Lower leg skin (tissue), 3 donors: Measurements from ENCODE around the gene ZNF800.

ENCODE experiments used
- POLR2A ChIP-seq, 2 donors: fragments of 450-650 bp; IDR thresholded peaks; one replicate each; pipeline ENCODE4 v1.6.1; 2016 to 2017; ENCODE audit warnings: antibody characterized with exemption in 2 of 2, mild to moderate bottlenecking in 1 of 2, moderate library complexity in 1 of 2
- TF ChIP-seq, protein P1 (sequence below), 3 donors: fragments of 450-650 bp; IDR thresholded peaks; one replicate each; pipeline ENCODE4 v1.5.1; 2016; ENCODE audit warnings: antibody characterized with exemption in 3 of 3, mild to moderate bottlenecking in 3 of 3, moderate library complexity in 2 of 3

DNA sequence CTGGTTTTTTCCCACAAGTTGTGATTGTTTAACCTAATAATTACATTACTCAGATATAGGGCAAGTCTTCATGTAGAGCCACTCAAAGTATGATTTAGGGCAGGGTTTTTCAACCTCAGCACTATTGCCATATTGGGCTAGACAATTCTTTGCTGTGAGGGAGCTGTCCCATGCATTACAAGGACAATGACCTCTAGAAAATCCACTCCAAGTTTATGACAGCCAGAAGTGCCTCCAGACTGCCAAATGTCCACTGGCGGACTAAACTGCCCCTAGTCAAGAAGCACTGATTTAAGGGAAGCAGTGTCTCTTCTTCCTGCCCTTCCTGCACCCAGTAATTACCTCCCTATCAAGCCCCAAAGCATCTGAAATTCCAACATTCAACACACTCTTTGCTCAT is 54.4 kb downstream of the ZNF800 start:
- TF ChIP-seq, protein P1, sequence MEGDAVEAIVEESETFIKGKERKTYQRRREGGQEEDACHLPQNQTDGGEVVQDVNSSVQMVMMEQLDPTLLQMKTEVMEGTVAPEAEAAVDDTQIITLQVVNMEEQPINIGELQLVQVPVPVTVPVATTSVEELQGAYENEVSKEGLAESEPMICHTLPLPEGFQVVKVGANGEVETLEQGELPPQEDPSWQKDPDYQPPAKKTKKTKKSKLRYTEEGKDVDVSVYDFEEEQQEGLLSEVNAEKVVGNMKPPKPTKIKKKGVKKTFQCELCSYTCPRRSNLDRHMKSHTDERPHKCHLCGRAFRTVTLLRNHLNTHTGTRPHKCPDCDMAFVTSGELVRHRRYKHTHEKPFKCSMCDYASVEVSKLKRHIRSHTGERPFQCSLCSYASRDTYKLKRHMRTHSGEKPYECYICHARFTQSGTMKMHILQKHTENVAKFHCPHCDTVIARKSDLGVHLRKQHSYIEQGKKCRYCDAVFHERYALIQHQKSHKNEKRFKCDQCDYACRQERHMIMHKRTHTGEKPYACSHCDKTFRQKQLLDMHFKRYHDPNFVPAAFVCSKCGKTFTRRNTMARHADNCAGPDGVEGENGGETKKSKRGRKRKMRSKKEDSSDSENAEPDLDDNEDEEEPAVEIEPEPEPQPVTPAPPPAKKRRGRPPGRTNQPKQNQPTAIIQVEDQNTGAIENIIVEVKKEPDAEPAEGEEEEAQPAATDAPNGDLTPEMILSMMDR (IDR thresholded peaks at IDR 0.05) = no peak
- no peak for TF ChIP-seq POLR2A (IDR thresholded peaks at IDR 0.05)
